Neural cell (in vitro differentiated cells): ENCODE measurements around the gene RDH14.

ENCODE experiments used
- EZH2 ChIP-seq: fragments of 200-600, 300-800 bp; shearing (Covaris generic), sonication (generic); IDR thresholded peaks from 2 replicates; pipeline ENCODE4 v1.6.1; 2014; ENCODE audit warnings: antibody characterized with exemption, low read length, borderline replicate concordance, mild to moderate bottlenecking; ENCODE audit not compliant: insufficient read depth, poor library complexity, severe bottlenecking
- RAD21 ChIP-seq: fragments of 450-650 bp; conservative IDR thresholded peaks from 2 replicates; pipeline ENCODE4 v1.6.1; 2014; ENCODE audit warnings: antibody characterized with exemption, mild to moderate bottlenecking, moderate library complexity
- REST ChIP-seq: IDR thresholded peaks from 2 replicates; pipeline ENCODE4 v1.6.1; 2012; ENCODE audit warnings: borderline replicate concordance
- TF ChIP-seq, protein P1 (sequence below): fragments of 450-650 bp; IDR thresholded peaks from 2 replicates; pipeline ENCODE4 v1.5.1; 2014; ENCODE audit warnings: antibody characterized with exemption, mild to moderate bottlenecking, moderate library complexity; ENCODE audit not compliant: poor library complexity, severe bottlenecking

- TF ChIP-seq REST (no peak), RAD21 (no peak), EZH2 (no peak)
- TF ChIP-seq, protein P1, sequence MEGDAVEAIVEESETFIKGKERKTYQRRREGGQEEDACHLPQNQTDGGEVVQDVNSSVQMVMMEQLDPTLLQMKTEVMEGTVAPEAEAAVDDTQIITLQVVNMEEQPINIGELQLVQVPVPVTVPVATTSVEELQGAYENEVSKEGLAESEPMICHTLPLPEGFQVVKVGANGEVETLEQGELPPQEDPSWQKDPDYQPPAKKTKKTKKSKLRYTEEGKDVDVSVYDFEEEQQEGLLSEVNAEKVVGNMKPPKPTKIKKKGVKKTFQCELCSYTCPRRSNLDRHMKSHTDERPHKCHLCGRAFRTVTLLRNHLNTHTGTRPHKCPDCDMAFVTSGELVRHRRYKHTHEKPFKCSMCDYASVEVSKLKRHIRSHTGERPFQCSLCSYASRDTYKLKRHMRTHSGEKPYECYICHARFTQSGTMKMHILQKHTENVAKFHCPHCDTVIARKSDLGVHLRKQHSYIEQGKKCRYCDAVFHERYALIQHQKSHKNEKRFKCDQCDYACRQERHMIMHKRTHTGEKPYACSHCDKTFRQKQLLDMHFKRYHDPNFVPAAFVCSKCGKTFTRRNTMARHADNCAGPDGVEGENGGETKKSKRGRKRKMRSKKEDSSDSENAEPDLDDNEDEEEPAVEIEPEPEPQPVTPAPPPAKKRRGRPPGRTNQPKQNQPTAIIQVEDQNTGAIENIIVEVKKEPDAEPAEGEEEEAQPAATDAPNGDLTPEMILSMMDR = no peak
Measured at GRCh38 chr2:18519914-18520450, 40.5 kb downstream of the RDH14 start.
